HCT116 (cell line): ENCODE measurements around the gene GNAO1. TPM values are rescaled to one million over a fixed set of nuclear protein-coding genes. Genes with fewer than 3 reads are reported as not detected.

Experiments
- ATAC-seq: fragments of 200-7000 bp; cut with Tn5 transposase; 2 replicates; pipeline ENCODE4 v1.9.1; 2020; ENCODE audit warnings: mild to moderate bottlenecking, moderate library complexity
- BruUV-seq: library from RNA; stranded (reverse); fragments of 400-500 nt; replicated peaks from 2 replicates; lab custom pipeline; 2021; lab: Mats Ljungman, UMichigan
- CTCF ChIA-PET: fragments of 300-600 bp; sonication (Branson Sonifier 250); formaldehyde crosslinking; loops from one replicate; lab custom pipeline; 2021; ENCODE audit warnings: antibody characterized with exemption; lab: Charles Lee
- POLR2A ChIA-PET: fragments of 300-600, 350-600 bp; sonication (Branson Sonifier 250); formaldehyde crosslinking; loops from one replicate; lab custom pipeline; 2021; ENCODE audit warnings: antibody characterized with exemption; lab: Charles Lee
- RAD21 ChIA-PET, 2 experiments: fragments of 300-600 bp; sonication (Branson Sonifier 250); formaldehyde crosslinking; loops; one replicate each; lab custom pipeline; 2023; ENCODE audit warnings: low total read pairs in 2 of 2; ENCODE audit not compliant: uncharacterized antibody in 2 of 2, unreplicated experiment in 2 of 2, low non-redundant PET in 1 of 2; lab: Charles Lee
- DNase-seq: peaks from one replicate; pipeline ENCODE4 v3.0.0-alpha.2; 2010; ENCODE audit warnings: low read depth, low spot score
- H2AFZ ChIP-seq: fragments of 200-600 bp; shearing (Covaris generic), sonication (generic); 2 replicates; pipeline ENCODE4 v1.6.1; 2017; ENCODE audit warnings: low read depth, mixed run types, mixed read lengths, antibody characterized with exemption, low read length; ENCODE audit not compliant: poor library complexity, severe bottlenecking
- H3K27ac ChIP-seq: 2 replicates; pipeline ENCODE4 v1.5.1; 2012; ENCODE audit warnings: low read depth, low read length
- H3K27me3 ChIP-seq: fragments of 200-600 bp; sonication (generic); 2 replicates; pipeline ENCODE4 v1.6.1; 2016; ENCODE audit warnings: mixed run types, low read length, mixed read lengths; ENCODE audit not compliant: insufficient read depth
- H3K36me3 ChIP-seq, 2 experiments: fragments of 200-500 bp in 1 of 2; fragments of 200-600 bp in 1 of 2; sonication (Bioruptor generic) in 1 of 2; sonication (generic) in 1 of 2; 2 replicates each; pipeline versions ENCODE4 v1.5.1 to v1.6.1; 2014 to 2016; ENCODE audit warnings: low read length in 2 of 2, inconsistent platforms in 1 of 2, mixed read lengths in 1 of 2, mixed run types in 1 of 2; ENCODE audit not compliant: insufficient read depth in 2 of 2, control insufficient read depth in 1 of 2
- H3K4me1 ChIP-seq, 2 experiments: fragments of 200-600 bp in 1 of 2; sonication (generic) in 1 of 2; 2 replicates each; pipeline versions ENCODE4 v1.5.1 to v1.6.1; 2012 to 2017; ENCODE audit warnings: low read length in 2 of 2, inconsistent platforms in 1 of 2, mild to moderate bottlenecking in 1 of 2, mixed read lengths in 1 of 2, mixed run types in 1 of 2, moderate library complexity in 1 of 2; ENCODE audit not compliant: insufficient read depth in 2 of 2, control insufficient read depth in 1 of 2
- H3K4me2 ChIP-seq: fragments of 200-600 bp; sonication (generic); 2 replicates; pipeline ENCODE4 v1.6.1; 2017; ENCODE audit warnings: mixed run types, low read length, mixed read lengths
- H3K4me3 ChIP-seq, 2 experiments: fragments of 200-600 bp in 1 of 2; sonication (generic) in 1 of 2; replicated peaks in 1 of 2; 2 replicates each; pipeline ENCODE4 v1.5.1; 2011 to 2016; ENCODE audit warnings: low read length in 2 of 2, control low read depth in 1 of 2, low read depth in 1 of 2, mild to moderate bottlenecking in 1 of 2, mixed read lengths in 1 of 2, mixed run types in 1 of 2
- H3K79me2 ChIP-seq: fragments of 200-600 bp; sonication (generic); 2 replicates; pipeline ENCODE4 v1.6.1; 2017; ENCODE audit warnings: mild to moderate bottlenecking, mixed run types, low read length, moderate library complexity, mixed read lengths; ENCODE audit not compliant: insufficient read depth
- H3K9ac ChIP-seq: fragments of 200-600 bp; sonication (generic); 2 replicates; pipeline ENCODE4 v1.6.1; 2016; ENCODE audit warnings: low read length, mixed read lengths
- H3K9me2 ChIP-seq: fragments of 200-600 bp; sonication (generic), shearing (Covaris generic); 2 replicates; pipeline ENCODE4 v1.6.1; 2017; ENCODE audit warnings: mixed run types, mild to moderate bottlenecking, moderate library complexity; ENCODE audit not compliant: insufficient read depth
- H3K9me3 ChIP-seq, 2 experiments: fragments of 200-500 bp in 1 of 2; fragments of 200-600 bp in 1 of 2; sonication (Bioruptor generic) in 1 of 2; sonication (generic) in 1 of 2; 2 replicates each; pipeline ENCODE4 v1.6.1; 2014 to 2017; ENCODE audit warnings: low read length in 2 of 2, mixed read lengths in 2 of 2, inconsistent platforms in 1 of 2, low read depth in 1 of 2, mild to moderate bottlenecking in 1 of 2, mixed run types in 1 of 2, moderate library complexity in 1 of 2; ENCODE audit not compliant: control insufficient read depth in 1 of 2, insufficient read depth in 1 of 2
- H4K20me1 ChIP-seq: fragments of 200-600 bp; sonication (generic), shearing (Covaris generic); 2 replicates; pipeline ENCODE4 v1.6.1; 2017; ENCODE audit warnings: mixed run types, mild to moderate bottlenecking, moderate library complexity; ENCODE audit not compliant: insufficient read depth
- ELF1 ChIP-seq: IDR thresholded peaks from 2 replicates; pipeline ENCODE4 v1.6.1; 2012; ENCODE audit warnings: low read depth, borderline replicate concordance
- MAX ChIP-seq: IDR thresholded peaks from 2 replicates; pipeline ENCODE4 v1.6.1; 2012
- POLR2AphosphoS5 ChIP-seq: IDR thresholded peaks from 2 replicates; pipeline ENCODE4 v1.6.1; 2011; ENCODE audit warnings: mild to moderate bottlenecking, low read depth, low read length, moderate library complexity
- REST ChIP-seq: IDR thresholded peaks from 2 replicates; pipeline ENCODE4 v1.6.1; 2012; ENCODE audit warnings: low read depth
- SIN3A ChIP-seq: IDR thresholded peaks from 2 replicates; pipeline ENCODE4 v1.6.1; 2012; ENCODE audit warnings: low read depth
- SP1 ChIP-seq: IDR thresholded peaks from 2 replicates; pipeline ENCODE4 v1.6.1; 2012; ENCODE audit warnings: low read depth
- SRF ChIP-seq: IDR thresholded peaks from 2 replicates; pipeline ENCODE4 v1.6.1; 2012; ENCODE audit warnings: low read depth
- TCF7L2 ChIP-seq: IDR thresholded peaks from 2 replicates; pipeline ENCODE4 v1.7.0; 2011; ENCODE audit warnings: borderline replicate concordance, inconsistent platforms; ENCODE audit not compliant: insufficient read depth, insufficient read length; ENCODE audit errors: extremely low read depth
- ZBTB33 ChIP-seq: IDR thresholded peaks from 2 replicates; pipeline ENCODE4 v1.6.1; 2011; ENCODE audit warnings: mild to moderate bottlenecking, low read length, moderate library complexity; ENCODE audit not compliant: insufficient replicate concordance; ENCODE audit errors: extremely low read depth
- ZFX ChIP-seq: fragments of 450-650 bp; IDR thresholded peaks from 2 replicates; pipeline ENCODE4 v1.6.1; 2017
- ZNF274 ChIP-seq: fragments of 200-500 bp; sonication (Bioruptor generic); IDR thresholded peaks from 2 replicates; pipeline ENCODE4 v1.6.1; 2014; ENCODE audit warnings: mild to moderate bottlenecking, low read depth, low read length, inconsistent platforms
- intact Hi-C: fragments of 100-400 bp; cut with micrococcal nuclease; formaldehyde crosslinking; loops from 2 replicates; pipeline ENCODE4 v1.10.0; 2022
- total RNA-seq: library from RNA; stranded (reverse); gene quantifications from one replicate; pipeline ENCODE4 v1.2.1, GENCODE V29; 2021; ENCODE audit not compliant: unreplicated experiment

Gene GNAO1
- total RNA-seq, 1 experiment from 2014 or later = 0.12 TPM

- no peak for DNase-seq
- Histone ChIP-seq H3K27me3 (peaks cover 44% of the 10 kb centered on the region), H3K4me3 (no peak overlapping the region), H3K4me1 (no peaks in the 10 kb centered on the region), H3K79me2 (no peaks in the 10 kb centered on the region), H3K9me3 (no peaks in the 10 kb centered on the region), H3K4me2 (no peak overlapping the region), H2AFZ (no peak overlapping the region), H3K9ac (no peak overlapping the region), H4K20me1 (no peaks in the 10 kb centered on the region), H3K9me2 (no peaks in the 10 kb centered on the region), H3K36me3 (no peaks in the 10 kb centered on the region), H3K27ac (no peak overlapping the region)
- no TSS peak for BruUV-seq
- intact Hi-C loops = no loop called here
- RAD21 ChIA-PET = no interaction called here
- no peak for ATAC-seq
- POLR2A ChIA-PET = no interaction called here
- CTCF ChIA-PET = interaction anchor here (0.8 kb wide), 1 partner anchor 71 kb away, joined by 3 read pairs; no protein-coding TSS in a partner anchor
- no peak for TF ChIP-seq ZNF274
- no peak for TF ChIP-seq SRF
- no peak for TF ChIP-seq ZBTB33
- no peak for TF ChIP-seq SIN3A
- no peak for TF ChIP-seq ZFX
- no peak for TF ChIP-seq SP1
- no peak for TF ChIP-seq REST
- TF ChIP-seq TCF7L2 = no peak
- no peak for TF ChIP-seq POLR2AphosphoS5
- no peak for TF ChIP-seq ELF1
- no peak for TF ChIP-seq MAX
Measured at GRCh38 chr16:56273615-56274014, 82.3 kb downstream of the GNAO1 start.
